Neural cell (in vitro differentiated cells): Measurements from ENCODE around the gene DPH1.

Experiments used
- EP300 ChIP-seq: fragments of 450-650 bp; conservative IDR thresholded peaks from 2 replicates; pipeline ENCODE4 v1.6.1; 2014; ENCODE audit warnings: antibody characterized with exemption, mild to moderate bottlenecking, moderate library complexity; ENCODE audit not compliant: poor library complexity, severe bottlenecking
- EZH2 ChIP-seq: fragments of 200-600, 300-800 bp; shearing (Covaris generic), sonication (generic); IDR thresholded peaks from 2 replicates; pipeline ENCODE4 v1.6.1; 2014; ENCODE audit warnings: antibody characterized with exemption, low read length, borderline replicate concordance, mild to moderate bottlenecking; ENCODE audit not compliant: insufficient read depth, poor library complexity, severe bottlenecking
- MXI1 ChIP-seq: fragments of 450-650 bp; conservative IDR thresholded peaks from 2 replicates; pipeline ENCODE4 v1.6.1; 2014; ENCODE audit warnings: antibody characterized with exemption, mild to moderate bottlenecking; ENCODE audit not compliant: poor library complexity, severe bottlenecking
- POLR2AphosphoS5 ChIP-seq: IDR thresholded peaks from 2 replicates; pipeline ENCODE4 v1.6.1; 2012
- RAD21 ChIP-seq: fragments of 450-650 bp; conservative IDR thresholded peaks from 2 replicates; pipeline ENCODE4 v1.6.1; 2014; ENCODE audit warnings: antibody characterized with exemption, mild to moderate bottlenecking, moderate library complexity
- REST ChIP-seq: IDR thresholded peaks from 2 replicates; pipeline ENCODE4 v1.6.1; 2012; ENCODE audit warnings: borderline replicate concordance
- SMC3 ChIP-seq: fragments of 450-650 bp; conservative IDR thresholded peaks from 2 replicates; pipeline ENCODE4 v1.6.1; 2014; ENCODE audit warnings: antibody characterized with exemption, mild to moderate bottlenecking, moderate library complexity; ENCODE audit not compliant: poor library complexity
- TAF1 ChIP-seq: IDR thresholded peaks from 2 replicates; pipeline ENCODE4 v1.6.1; 2012; ENCODE audit warnings: low read depth
- TF ChIP-seq, protein P1 (sequence below): fragments of 450-650 bp; IDR thresholded peaks from 2 replicates; pipeline ENCODE4 v1.5.1; 2014; ENCODE audit warnings: antibody characterized with exemption, mild to moderate bottlenecking, moderate library complexity; ENCODE audit not compliant: poor library complexity, severe bottlenecking

DNA sequence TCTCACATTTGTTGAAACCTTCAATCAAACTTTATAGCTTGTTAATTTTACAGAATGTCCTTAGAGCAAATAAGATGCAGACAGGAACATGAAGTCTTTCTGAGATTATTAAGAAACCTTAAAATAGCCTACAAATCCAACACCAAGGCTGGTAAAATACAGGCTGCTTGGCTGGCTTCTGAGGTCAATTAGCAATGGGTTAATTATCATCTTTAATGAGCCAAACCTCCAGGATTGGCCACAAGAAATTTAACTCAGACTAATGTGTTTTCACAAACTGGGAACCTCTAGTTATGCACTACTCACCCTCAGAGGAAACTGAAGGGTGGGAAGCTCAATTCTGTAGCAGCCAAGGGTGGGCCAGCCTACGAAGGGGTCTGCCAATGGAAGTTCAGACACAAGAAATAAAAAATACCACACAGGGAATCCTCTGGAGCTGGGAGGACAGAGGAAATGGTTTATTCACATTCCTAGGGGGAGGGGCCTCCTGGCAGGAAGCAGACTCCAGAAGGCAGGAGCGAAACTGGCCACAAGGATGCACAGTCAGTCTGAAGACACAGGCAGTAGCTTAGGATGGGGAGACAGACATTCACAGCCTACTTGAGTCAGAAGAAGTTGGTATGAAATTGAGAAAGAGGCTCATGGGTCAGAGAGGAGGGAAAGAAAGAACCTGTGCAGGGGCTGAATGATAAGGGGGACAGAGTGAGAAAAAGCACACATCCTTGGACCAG, 61.0 kb downstream of the DPH1 start:
- TF ChIP-seq, protein P1, sequence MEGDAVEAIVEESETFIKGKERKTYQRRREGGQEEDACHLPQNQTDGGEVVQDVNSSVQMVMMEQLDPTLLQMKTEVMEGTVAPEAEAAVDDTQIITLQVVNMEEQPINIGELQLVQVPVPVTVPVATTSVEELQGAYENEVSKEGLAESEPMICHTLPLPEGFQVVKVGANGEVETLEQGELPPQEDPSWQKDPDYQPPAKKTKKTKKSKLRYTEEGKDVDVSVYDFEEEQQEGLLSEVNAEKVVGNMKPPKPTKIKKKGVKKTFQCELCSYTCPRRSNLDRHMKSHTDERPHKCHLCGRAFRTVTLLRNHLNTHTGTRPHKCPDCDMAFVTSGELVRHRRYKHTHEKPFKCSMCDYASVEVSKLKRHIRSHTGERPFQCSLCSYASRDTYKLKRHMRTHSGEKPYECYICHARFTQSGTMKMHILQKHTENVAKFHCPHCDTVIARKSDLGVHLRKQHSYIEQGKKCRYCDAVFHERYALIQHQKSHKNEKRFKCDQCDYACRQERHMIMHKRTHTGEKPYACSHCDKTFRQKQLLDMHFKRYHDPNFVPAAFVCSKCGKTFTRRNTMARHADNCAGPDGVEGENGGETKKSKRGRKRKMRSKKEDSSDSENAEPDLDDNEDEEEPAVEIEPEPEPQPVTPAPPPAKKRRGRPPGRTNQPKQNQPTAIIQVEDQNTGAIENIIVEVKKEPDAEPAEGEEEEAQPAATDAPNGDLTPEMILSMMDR = no peak
- no peak for TF ChIP-seq SMC3
- no peak for TF ChIP-seq EP300
- no peak for TF ChIP-seq POLR2AphosphoS5
- no peak for TF ChIP-seq REST
- no peak for TF ChIP-seq EZH2
- no peak for TF ChIP-seq RAD21
- TF ChIP-seq TAF1 = no peak
- no peak for TF ChIP-seq MXI1
